ENCODE data around the gene NRXN2. TPM values are rescaled to one million over a fixed set of nuclear protein-coding genes. Genes with fewer than 3 reads are reported as not detected.
"Not testable (repeated sequence)": the region's sequence is repeated elsewhere in the genome, so short reads cannot be mapped to it uniquely, and the experiment has no call there.

NRXN2 gene
- total RNA-seq, 1 donor from 2014 or later: 2.2 TPM

DNA sequence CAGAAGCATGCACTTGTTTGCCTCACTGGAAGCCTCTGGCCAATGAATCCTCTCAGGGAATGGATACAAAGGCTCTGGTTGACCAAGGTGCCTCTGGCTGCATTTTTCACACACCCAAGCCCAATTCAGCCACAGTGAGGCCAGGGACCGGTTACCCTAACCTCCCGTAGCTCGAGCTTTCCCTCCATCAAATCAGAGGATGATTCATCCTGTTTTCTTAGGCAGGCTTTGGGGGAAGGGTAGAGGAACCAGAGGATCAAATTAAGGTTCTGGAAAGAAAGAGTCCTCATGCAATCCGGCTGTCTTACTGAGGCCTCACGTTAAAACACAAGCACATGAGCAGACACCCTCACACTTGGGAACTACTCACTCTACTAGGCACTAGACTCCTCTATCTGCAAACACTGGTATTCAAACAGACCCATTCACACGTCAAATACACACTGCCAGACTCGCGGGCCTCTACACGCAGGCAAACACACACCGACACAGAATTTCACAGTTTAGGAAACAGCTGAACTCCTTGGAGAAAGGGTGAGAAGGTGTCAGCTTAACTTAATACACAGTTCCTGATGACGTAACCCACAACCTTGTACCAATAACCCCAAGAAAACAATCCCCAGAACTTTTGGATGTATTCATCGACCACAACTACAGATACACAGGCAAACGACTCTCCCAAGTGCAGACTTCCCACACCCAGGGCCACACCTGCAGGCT lies 12.4 kb downstream of the NRXN2 start:
- Histone ChIP-seq H3K4me1 (peaks cover 13% of the 10 kb centered on the region), H3K36me3 (no peaks in the 10 kb centered on the region), H3K9ac (no peak overlapping the region), H3K27ac (no peak overlapping the region), H4K20me1 (ENCODE audit: low read depth) (peaks cover 30% of the 10 kb centered on the region), H3K4me3 (no peak overlapping the region), H3K4me2 (peak overlapping the region; percentile 67), H3F3A (ENCODE audit: low read depth) (peaks cover 31% of the 10 kb centered on the region), H3K79me2 (ENCODE audit: low read depth) (no peaks in the 10 kb centered on the region), H2AFZ (replicated peaks) (no peak overlapping the region), H3K9me3 (ENCODE audit: low read depth) (no peaks in the 10 kb centered on the region), H3K27me3 (peaks cover 78% of the 10 kb centered on the region)
- Mint-ChIP-seq H3K4me3 (no peak overlapping the region), H3K27ac (no peak overlapping the region), H3K27me3 (ENCODE audit: insufficient read depth, low read depth) (peaks cover 51% of the 10 kb centered on the region), H3K9me3 (no peaks in the 10 kb centered on the region), H3K36me3 (no peaks in the 10 kb centered on the region), H3K4me1 (peaks cover 42% of the 10 kb centered on the region)
- DNase-seq (ENCODE audit: low spot score): no peak
- TF ChIP-seq EZH2 (IDR thresholded peaks at IDR 0.05): no peak
- TF ChIP-seq, protein P1, sequence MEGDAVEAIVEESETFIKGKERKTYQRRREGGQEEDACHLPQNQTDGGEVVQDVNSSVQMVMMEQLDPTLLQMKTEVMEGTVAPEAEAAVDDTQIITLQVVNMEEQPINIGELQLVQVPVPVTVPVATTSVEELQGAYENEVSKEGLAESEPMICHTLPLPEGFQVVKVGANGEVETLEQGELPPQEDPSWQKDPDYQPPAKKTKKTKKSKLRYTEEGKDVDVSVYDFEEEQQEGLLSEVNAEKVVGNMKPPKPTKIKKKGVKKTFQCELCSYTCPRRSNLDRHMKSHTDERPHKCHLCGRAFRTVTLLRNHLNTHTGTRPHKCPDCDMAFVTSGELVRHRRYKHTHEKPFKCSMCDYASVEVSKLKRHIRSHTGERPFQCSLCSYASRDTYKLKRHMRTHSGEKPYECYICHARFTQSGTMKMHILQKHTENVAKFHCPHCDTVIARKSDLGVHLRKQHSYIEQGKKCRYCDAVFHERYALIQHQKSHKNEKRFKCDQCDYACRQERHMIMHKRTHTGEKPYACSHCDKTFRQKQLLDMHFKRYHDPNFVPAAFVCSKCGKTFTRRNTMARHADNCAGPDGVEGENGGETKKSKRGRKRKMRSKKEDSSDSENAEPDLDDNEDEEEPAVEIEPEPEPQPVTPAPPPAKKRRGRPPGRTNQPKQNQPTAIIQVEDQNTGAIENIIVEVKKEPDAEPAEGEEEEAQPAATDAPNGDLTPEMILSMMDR (IDR thresholded peaks at IDR 0.05): no peak
- no peak for TF ChIP-seq EZH2phosphoT487 (IDR thresholded peaks at IDR 0.05)

- peaks cover 46% of the 10 kb centered on the region for H3K27me3 ChIP-seq
- H3K36me3 ChIP-seq: no peaks in the 10 kb centered on the region
- peaks cover 5% of the 10 kb centered on the region for H3K9me3 Mint-ChIP-seq
- H3K4me1 Mint-ChIP-seq: peaks cover 12% of the 10 kb centered on the region
- peaks cover 3% of the 10 kb centered on the region for H3F3A ChIP-seq (ENCODE audit: low read depth)
- peaks cover 18% of the 10 kb centered on the region for H3K27me3 Mint-ChIP-seq (ENCODE audit: insufficient read depth, low read depth)
- H3K9me3 ChIP-seq (ENCODE audit: low read depth): no peaks in the 10 kb centered on the region
- H2AFZ ChIP-seq (replicated peaks): no peak overlapping the region
- peaks cover 8% of the 10 kb centered on the region for H3K4me1 ChIP-seq
- H3K27ac Mint-ChIP-seq: no peak overlapping the region
- H3K27ac ChIP-seq: no peak overlapping the region
- H3K36me3 Mint-ChIP-seq: no peaks in the 10 kb centered on the region
- no peak overlapping the region for H3K4me3 ChIP-seq
- H3K4me3 Mint-ChIP-seq: no peak overlapping the region
- no peaks in the 10 kb centered on the region for H4K20me1 ChIP-seq (ENCODE audit: low read depth)
- no peak for DNase-seq (ENCODE audit: low spot score)
- no peak overlapping the region for H3K4me2 ChIP-seq
- H3K79me2 ChIP-seq (ENCODE audit: low read depth): no peaks in the 10 kb centered on the region
- no peak overlapping the region for H3K9ac ChIP-seq
- TF ChIP-seq, protein P1 (IDR thresholded peaks at IDR 0.05): no peak
- TF ChIP-seq EZH2phosphoT487 (IDR thresholded peaks at IDR 0.05) (no peak), EZH2 (IDR thresholded peaks at IDR 0.05) (no peak)
Measured at GRCh38 chr11:64705501-64705900, 17.5 kb downstream of the NRXN2 start.

- Histone ChIP-seq H3K27me3 (peaks cover 25% of the 10 kb centered on the region), H3F3A (ENCODE audit: low read depth) (no peaks in the 10 kb centered on the region), H3K36me3 (no peaks in the 10 kb centered on the region), H3K27ac (no peak overlapping the region), H2AFZ (replicated peaks) (no peak overlapping the region), H3K9me3 (ENCODE audit: low read depth) (no peaks in the 10 kb centered on the region), H3K4me2 (no peak overlapping the region), H3K79me2 (ENCODE audit: low read depth) (no peaks in the 10 kb centered on the region), H3K4me3 (no peak overlapping the region), H3K9ac (no peak overlapping the region), H4K20me1 (ENCODE audit: low read depth) (no peaks in the 10 kb centered on the region), H3K4me1 (no peaks in the 10 kb centered on the region)
- H3K4me3 Mint-ChIP-seq: no peak overlapping the region
- peaks cover 5% of the 10 kb centered on the region for H3K9me3 Mint-ChIP-seq
- H3K27me3 Mint-ChIP-seq (ENCODE audit: insufficient read depth, low read depth): peaks cover 8% of the 10 kb centered on the region
- peaks cover 4% of the 10 kb centered on the region for H3K4me1 Mint-ChIP-seq
- no peak for DNase-seq (ENCODE audit: low spot score)
- TF ChIP-seq EZH2 (IDR thresholded peaks at IDR 0.05) (no peak), EZH2phosphoT487 (IDR thresholded peaks at IDR 0.05) (no peak)
- TF ChIP-seq, protein P1 (IDR thresholded peaks at IDR 0.05): no peak
- H3K36me3 Mint-ChIP-seq: no peaks in the 10 kb centered on the region
- no peak overlapping the region for H3K27ac Mint-ChIP-seq
Measured at GRCh38 chr11:64703048-64703447, 19.9 kb downstream of the NRXN2 start.

GRCh38 chr11:64701956-64702355 lies 21.0 kb downstream of the NRXN2 start:
- H3K79me2 ChIP-seq (ENCODE audit: low read depth); H3K4me3 ChIP-seq; H3F3A ChIP-seq (ENCODE audit: low read depth); H3K9me3 ChIP-seq (ENCODE audit: low read depth); H3K4me3 Mint-ChIP-seq; H3K4me2 ChIP-seq; H2AFZ ChIP-seq (replicated peaks); H3K36me3 Mint-ChIP-seq; H3K9me3 Mint-ChIP-seq; H3K4me1 ChIP-seq; H3K4me1 Mint-ChIP-seq; H3K36me3 ChIP-seq; H3K27me3 Mint-ChIP-seq (ENCODE audit: insufficient read depth, low read depth); H3K27ac Mint-ChIP-seq; DNase-seq (ENCODE audit: low spot score); H3K9ac ChIP-seq; H3K27ac ChIP-seq; H4K20me1 ChIP-seq (ENCODE audit: low read depth): not testable (repeated sequence)
- H3K27me3 ChIP-seq: peaks cover 25% of the 10 kb centered on the region
